ENCODE data around the gene PDE4D. TPM values are rescaled to one million over a fixed set of nuclear protein-coding genes. Genes with fewer than 3 reads are reported as not detected.
"Not testable (repeated sequence)": the region's sequence is repeated elsewhere in the genome, so short reads cannot be mapped to it uniquely, and the experiment has no call there.

Gene PDE4D
- total RNA-seq, 1 donor, result 27.7 TPM

GRCh38 chr5:59748036-59748663 is 145.4 kb downstream of the PDE4D start:
- not testable (repeated sequence) for DNase-seq (ENCODE audit: low read depth in 2 of 3, low spot score in 2 of 3)

DNA sequence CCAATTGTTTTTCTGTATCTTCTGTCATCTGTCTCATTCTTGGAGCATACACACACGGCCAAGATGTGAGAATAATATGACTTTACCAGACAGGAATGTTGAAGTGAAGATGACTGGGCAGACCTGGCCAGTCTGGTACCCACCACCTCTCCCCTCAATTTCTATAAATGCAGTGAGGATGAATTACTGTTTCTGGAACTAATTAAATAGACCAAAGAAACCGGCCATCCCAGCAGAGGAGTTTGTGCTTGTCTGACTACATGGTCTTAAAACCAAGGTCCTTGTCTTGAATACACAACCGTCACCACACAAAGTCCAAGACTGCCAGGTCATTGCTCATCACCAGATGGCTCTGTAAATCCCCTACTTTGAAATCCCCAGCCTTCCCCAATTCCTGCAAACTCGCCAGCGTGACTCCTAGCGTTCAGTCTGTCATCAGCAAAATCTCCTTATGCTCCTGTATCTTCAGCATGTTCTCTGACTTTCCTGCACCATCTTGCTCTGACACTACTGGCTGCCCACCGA is 147.2 kb downstream of the PDE4D start:
- DNase-seq (ENCODE audit: low read depth in 2 of 3, low spot score in 2 of 3), result no peak

GRCh38 chr5:59745415-59745863 is 148.1 kb downstream of the PDE4D start:
- DNase-seq (ENCODE audit: low read depth in 2 of 3, low spot score in 2 of 3), result no peak

DNA sequence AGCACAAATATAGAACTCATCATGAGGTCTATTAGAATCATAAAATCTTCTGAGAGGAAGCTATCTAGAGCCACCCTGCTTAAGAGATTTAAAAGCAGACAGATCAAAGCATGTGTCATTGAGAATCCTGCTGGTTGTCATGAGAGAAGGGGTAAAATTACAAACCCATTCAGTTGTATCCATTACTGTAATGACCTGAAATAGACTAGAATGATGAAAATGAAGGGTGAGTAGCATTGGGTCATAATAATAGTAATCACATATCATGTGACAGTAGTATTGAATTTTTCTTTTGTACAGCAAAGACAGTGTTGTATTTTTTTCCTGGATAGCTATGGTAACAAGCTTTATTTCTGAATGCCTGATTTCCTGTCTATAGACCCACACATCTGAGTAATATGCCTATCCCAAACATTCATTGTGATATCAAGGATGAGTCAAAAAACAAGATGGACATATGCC is 149.0 kb downstream of the PDE4D start:
- DNase-seq (ENCODE audit: low read depth in 2 of 3, low spot score in 2 of 3), result no peak

- no peak for DNase-seq (ENCODE audit: low read depth in 2 of 3, low spot score in 2 of 3)
Observed at GRCh38 chr5:59741599-59741998, 151.9 kb downstream of the PDE4D start.

- DNase-seq (ENCODE audit: low read depth in 2 of 3, low spot score in 2 of 3), result no peak
Observed at GRCh38 chr5:59738024-59738423, 155.5 kb downstream of the PDE4D start.

DNA sequence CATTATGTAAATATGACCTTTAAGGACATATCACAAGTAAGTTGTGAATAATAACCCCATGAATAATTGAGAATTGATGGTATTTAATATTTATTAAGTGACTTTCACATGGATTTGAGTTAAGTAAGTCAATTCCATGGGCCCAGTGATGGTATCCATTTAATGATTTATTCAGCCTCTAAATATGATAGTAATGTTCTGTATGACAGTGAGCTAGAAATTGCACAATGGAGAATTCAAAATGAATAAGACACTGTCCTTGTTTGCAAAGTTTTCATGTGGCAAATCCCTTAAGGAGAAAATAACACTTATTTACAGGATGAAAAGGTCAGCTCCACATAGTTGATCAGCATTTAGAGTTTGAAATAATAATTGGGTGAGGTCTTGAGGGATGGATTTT is 160.7 kb downstream of the PDE4D start:
- no peak for DNase-seq (ENCODE audit: low read depth in 2 of 3, low spot score in 2 of 3)

DNA sequence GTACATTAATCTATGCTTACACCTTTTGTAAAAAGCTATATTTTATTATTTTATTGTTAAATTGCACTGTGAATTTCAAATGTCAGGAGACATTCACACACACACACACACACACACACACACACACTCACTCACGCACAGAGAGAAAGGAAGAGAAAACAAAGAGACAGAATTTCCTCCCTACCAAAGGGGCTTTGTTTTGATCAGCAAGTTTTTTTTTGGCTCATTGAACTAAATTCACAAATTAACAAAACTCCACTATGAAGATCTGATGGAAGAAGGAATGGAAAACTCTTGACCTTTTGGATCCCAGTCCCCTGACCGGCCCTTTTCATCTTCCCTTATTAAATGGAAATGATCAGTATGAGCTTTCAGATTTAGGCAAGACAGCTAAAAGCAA is 161.2 kb downstream of the PDE4D start:
- DNase-seq (ENCODE audit: low read depth in 2 of 3, low spot score in 2 of 3), result no peak

DNA sequence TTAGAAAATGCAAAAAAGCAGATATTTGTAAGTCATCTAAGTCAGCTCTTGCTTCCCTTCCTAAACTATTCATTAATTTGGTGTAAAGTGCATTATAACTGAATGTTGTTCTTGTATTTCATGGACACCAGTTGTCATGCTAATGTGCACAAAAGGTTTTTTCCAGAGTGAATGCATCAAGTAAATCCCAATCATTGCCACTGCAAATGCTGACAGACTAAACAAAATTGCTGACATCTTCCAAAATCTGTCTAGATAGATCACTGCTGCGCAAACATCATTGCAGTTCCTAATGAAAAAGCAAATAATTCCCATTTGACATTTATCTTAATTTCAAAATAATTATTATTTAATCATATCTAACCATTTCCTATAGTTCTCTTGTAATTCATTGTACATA is 161.7 kb downstream of the PDE4D start:
- DNase-seq (ENCODE audit: low read depth in 2 of 3, low spot score in 2 of 3), result no peak

DNA sequence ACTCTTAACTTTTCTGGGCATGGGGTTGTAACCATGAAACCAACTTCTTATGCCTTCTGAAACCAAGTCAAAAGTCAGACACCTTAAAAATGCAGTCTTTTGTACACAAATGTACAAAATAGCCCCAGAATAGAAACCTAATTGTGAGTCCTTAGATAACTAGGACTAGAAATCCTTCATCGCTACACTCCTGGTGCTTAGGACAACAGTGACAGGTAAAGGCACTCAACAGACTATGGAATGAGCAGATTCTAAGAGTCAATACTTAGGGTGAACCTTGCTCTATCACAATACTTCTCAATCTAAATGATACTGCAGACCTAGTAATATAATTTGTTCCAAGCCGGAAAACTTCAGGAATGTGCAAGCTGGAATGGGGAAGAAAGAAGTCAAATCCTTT is 163.7 kb downstream of the PDE4D start:
- DNase-seq (ENCODE audit: low read depth in 2 of 3, low spot score in 2 of 3), result no peak

- no peak for DNase-seq (ENCODE audit: low read depth in 2 of 3, low spot score in 2 of 3)
Observed at GRCh38 chr5:59729357-59729756, 164.2 kb downstream of the PDE4D start.

GRCh38 chr5:59728356-59728755 is 165.2 kb downstream of the PDE4D start:
- DNase-seq (ENCODE audit: low read depth in 2 of 3, low spot score in 2 of 3), result no peak

DNA sequence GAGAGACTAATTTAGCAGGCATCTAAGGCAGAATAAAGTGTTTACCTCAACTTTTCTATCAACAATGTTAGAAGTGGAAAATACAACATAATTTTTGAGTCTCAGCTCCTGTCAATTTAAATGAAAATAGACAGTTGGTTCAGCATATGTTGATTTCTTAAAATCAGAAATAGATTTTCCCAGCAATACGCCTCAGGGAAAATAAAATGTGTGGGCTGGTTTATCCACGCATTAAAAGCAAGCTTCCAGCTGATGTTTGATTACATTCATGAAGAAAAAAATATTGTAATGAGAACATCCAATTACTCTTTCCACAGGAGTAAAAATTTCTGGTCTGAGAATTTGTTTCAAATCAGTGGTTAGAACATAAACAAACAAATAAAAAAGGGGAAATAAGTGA is 166.3 kb downstream of the PDE4D start:
- no peak for DNase-seq (ENCODE audit: low read depth in 2 of 3, low spot score in 2 of 3)

GRCh38 chr5:59725392-59725767 is 168.1 kb downstream of the PDE4D start:
- no peak for DNase-seq (ENCODE audit: low read depth in 2 of 3, low spot score in 2 of 3)

- peak in 2 of 3 donors; percentile 41 to 74 for DNase-seq (ENCODE audit: low read depth in 2 of 3, low spot score in 2 of 3)
Observed at GRCh38 chr5:59724482-59725391, 168.8 kb downstream of the PDE4D start.

- DNase-seq (ENCODE audit: low read depth in 2 of 3, low spot score in 2 of 3), result no peak
Observed at GRCh38 chr5:59722874-59723273, 170.7 kb downstream of the PDE4D start.

GRCh38 chr5:59721741-59722140 is 171.8 kb downstream of the PDE4D start:
- DNase-seq (ENCODE audit: low read depth in 2 of 3, low spot score in 2 of 3), result no peak

GRCh38 chr5:59720063-59720462 is 173.5 kb downstream of the PDE4D start:
- DNase-seq (ENCODE audit: low read depth in 2 of 3, low spot score in 2 of 3), result no peak

DNA sequence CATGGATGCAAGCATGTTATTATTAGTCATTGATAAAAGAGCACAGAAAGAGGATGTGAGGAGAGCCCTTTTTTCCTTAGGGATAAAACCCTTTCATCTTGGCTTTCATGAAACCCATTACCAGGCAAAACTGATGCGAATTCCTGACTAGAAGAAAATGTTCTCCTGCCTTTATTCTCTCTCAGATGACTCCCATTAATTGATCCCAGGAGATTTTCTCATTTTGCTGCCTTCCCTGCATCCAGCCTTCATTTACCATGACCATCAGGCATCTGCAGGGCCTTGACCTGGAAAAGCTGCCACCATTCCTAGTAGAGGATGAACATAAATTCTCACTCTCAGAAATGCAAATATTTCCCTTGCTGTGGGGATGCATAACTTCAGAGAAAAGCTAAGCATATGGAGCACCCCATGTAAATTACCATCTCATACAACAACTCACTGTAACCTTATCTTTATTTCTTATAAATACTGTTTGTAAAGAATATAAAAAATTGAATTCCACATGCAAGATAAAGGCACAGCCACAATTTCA is 176.5 kb downstream of the PDE4D start:
- no peak for DNase-seq (ENCODE audit: low read depth in 2 of 3, low spot score in 2 of 3)

- DNase-seq (ENCODE audit: low read depth in 2 of 3, low spot score in 2 of 3), result no peak
Observed at GRCh38 chr5:59716029-59716428, 177.5 kb downstream of the PDE4D start.

DNA sequence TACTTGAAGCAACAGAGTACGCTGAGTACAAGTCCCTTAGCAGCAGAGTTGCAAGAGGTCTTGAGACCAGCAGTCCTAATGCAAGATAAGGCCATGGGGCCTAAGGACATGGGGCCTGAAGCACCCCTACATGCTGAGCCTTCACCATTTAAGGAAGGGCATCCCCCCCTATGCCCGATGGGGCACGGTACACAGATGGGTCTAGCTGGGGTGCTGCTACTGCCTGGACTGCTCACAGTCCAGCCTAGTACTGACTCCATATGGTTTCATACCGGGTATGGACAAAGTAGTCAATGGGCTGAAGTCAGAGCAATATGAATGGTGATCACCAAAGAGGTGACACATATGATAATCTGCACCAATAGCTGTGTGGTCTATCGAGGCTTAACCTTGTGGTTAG is 178.3 kb downstream of the PDE4D start:
- DNase-seq (ENCODE audit: low read depth in 2 of 3, low spot score in 2 of 3), result no peak

- DNase-seq (ENCODE audit: low read depth in 2 of 3, low spot score in 2 of 3), result no peak
Observed at GRCh38 chr5:59713498-59713844, 180.1 kb downstream of the PDE4D start.
